D721Med (cell line): ENCODE data around the gene PRKCI.
"Not testable (repeated sequence)": the region's sequence is repeated elsewhere in the genome, so short reads cannot be mapped to it uniquely, and the experiment has no call there.

ENCODE experiments used
- DNase-seq: peaks from one replicate; pipeline ENCODE4 v3.0.0; 2011; ENCODE audit warnings: low spot score; ENCODE audit not compliant: insufficient read length
- FAIRE-seq: peaks from 2 replicates; lab custom pipeline; 2011; peaks lifted over from hg19 to GRCh38; lab: Jason Lieb, UNC
- TF ChIP-seq, protein P1 (sequence below): IDR thresholded peaks from 2 replicates; pipeline ENCODE4 v1.5.1; 2012; ENCODE audit warnings: mild to moderate bottlenecking, control low read depth; ENCODE audit not compliant: insufficient read depth; ENCODE audit errors: missing control alignments

PRKCI gene

GRCh38 chr3:170256597-170256996 lies 34.4 kb downstream of the PRKCI start:
- FAIRE-seq (no peak), DNase-seq (no peak)
- TF ChIP-seq, protein P1, sequence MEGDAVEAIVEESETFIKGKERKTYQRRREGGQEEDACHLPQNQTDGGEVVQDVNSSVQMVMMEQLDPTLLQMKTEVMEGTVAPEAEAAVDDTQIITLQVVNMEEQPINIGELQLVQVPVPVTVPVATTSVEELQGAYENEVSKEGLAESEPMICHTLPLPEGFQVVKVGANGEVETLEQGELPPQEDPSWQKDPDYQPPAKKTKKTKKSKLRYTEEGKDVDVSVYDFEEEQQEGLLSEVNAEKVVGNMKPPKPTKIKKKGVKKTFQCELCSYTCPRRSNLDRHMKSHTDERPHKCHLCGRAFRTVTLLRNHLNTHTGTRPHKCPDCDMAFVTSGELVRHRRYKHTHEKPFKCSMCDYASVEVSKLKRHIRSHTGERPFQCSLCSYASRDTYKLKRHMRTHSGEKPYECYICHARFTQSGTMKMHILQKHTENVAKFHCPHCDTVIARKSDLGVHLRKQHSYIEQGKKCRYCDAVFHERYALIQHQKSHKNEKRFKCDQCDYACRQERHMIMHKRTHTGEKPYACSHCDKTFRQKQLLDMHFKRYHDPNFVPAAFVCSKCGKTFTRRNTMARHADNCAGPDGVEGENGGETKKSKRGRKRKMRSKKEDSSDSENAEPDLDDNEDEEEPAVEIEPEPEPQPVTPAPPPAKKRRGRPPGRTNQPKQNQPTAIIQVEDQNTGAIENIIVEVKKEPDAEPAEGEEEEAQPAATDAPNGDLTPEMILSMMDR: no peak

DNA sequence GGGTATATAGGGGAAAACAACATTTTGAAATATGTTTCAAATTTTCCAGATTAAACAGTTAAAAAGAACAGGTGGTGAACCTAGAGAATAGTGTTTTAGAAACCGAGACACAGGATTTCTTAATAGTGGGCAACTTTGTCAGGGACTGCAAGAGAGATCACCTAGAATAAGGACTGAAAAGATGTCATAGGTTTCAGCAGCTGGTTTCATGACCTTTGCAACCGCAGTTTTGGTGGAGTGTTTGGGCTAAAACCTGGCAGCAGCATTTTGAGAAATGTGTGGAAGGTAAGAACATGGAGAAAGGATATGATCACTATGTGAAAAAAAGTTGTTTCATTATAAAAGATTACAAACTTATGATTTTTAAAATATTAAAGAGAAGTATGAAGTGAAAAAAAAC lies 34.9 kb downstream of the PRKCI start:
- DNase-seq: no peak
- no peak for FAIRE-seq
- TF ChIP-seq, protein P1: no peak

GRCh38 chr3:170258105-170258487 lies 35.9 kb downstream of the PRKCI start:
- FAIRE-seq (no peak), DNase-seq (no peak)
- TF ChIP-seq, protein P1: no peak

GRCh38 chr3:170259907-170260306 lies 37.7 kb downstream of the PRKCI start:
- TF ChIP-seq, protein P1: no peak
- FAIRE-seq (no peak), DNase-seq (no peak)

GRCh38 chr3:170267793-170268192 lies 45.6 kb downstream of the PRKCI start:
- DNase-seq: no peak
- no peak for FAIRE-seq
- TF ChIP-seq, protein P1: no peak

DNA sequence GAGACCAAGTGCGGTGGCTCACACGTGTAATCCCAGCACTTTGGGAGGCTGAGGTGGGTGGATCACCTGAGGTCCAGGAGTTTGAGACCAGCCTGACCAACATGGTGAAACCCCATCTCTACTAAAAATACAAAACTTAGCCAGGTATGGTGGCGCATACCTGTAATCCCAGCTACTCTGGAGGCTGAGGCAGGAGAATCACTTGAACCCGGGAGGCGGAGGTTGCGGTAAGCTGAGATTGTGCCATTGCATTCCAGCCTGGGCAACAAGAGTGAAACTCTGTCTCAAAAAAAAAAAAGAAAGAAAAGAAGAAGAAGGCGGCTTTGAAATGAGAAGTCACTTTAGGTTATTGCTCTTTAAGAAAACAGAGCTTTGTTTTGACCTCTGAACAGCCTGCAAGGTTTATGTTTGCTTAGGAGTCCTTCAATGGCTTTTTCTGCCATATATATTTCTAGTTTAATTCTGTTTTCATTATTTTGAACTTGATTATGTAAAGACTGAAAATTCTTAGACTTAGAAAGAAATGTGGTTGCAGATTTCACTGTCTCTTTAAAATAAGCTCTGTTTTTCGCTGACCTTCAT lies 47.5 kb downstream of the PRKCI start:
- FAIRE-seq, DNase-seq: not testable (repeated sequence)

GRCh38 chr3:170270282-170270881 lies 48.2 kb downstream of the PRKCI start:
- no peak for DNase-seq
- TF ChIP-seq, protein P1: no peak
- no peak for FAIRE-seq
